GM13976 (cell line): ENCODE results near the gene HKDC1.

Experiments
- DNase-seq: peaks from one replicate; pipeline ENCODE4 v3.0.0; 2012; ENCODE audit warnings: low spot score
- CTCF ChIP-seq: IDR thresholded peaks from 2 replicates; pipeline ENCODE4 v1.5.1; 2012; ENCODE audit warnings: borderline replicate concordance, mild to moderate bottlenecking; ENCODE audit not compliant: insufficient read depth; ENCODE audit errors: extremely low read depth, missing control alignments, control extremely low read depth
- in situ Hi-C: fragments of 300-500 bp; cut with MboI; formaldehyde crosslinking; loops from one replicate; pipeline ENCODE4 v1.12.0; 2022; ENCODE audit warnings: low sequenced_read_pairs, mixed read lengths, inconsistent platforms; ENCODE audit not compliant: unreplicated experiment

Gene HKDC1

DNA sequence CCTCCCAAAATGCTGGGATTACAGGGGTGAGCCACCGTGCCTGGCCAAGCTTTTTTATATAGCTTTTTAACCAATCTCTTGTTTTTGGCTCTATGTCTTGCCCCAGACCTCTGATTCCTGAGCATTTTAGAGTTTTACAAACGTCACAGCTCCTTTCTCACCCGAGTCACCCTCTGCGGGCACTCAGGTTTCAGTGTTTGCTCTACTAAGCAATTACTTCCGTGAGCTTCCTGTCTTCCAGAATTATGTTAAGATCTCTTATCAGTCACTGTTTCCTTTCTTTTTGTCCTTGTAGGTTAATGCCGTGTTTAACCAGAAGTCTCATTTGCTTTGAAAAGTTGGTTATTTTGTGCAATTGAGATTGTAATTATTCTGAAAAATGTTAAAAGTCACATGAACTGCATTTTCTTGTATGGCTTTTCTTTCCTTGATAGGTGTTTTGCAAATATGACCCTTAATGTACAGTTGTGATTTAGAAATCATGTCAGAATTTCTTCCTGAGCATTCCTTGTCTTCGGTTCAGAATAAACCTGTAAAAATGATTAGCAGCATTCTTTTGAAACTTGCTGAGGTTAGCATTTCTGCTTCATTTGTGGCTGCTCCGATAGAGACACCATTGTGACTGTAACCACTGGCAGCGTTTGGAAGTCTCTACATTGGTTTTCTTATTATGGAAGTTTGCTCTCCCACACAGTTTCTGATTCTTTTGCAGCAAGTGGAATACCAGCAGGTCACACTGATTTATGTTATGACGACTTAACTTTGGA is 4.5 kb upstream of the HKDC1 start:
- no peak for DNase-seq
- no peak for TF ChIP-seq CTCF
- in situ Hi-C loops: no loop called here

- DNase-seq: no peak
- in situ Hi-C loops: no loop called here
- no peak for TF ChIP-seq CTCF
These were observed 3.5 kb upstream of the HKDC1 start for GRCh38 chr10:69216577-69217118.

- in situ Hi-C loops: no loop called here
- TF ChIP-seq CTCF: no peak
- DNase-seq: no peak
These were observed 2.9 kb upstream of the HKDC1 start for GRCh38 chr10:69217119-69217754.

GRCh38 chr10:69218831-69219230 is 1.3 kb upstream of the HKDC1 start:
- in situ Hi-C loops: no loop called here
- no peak for DNase-seq
- no peak for TF ChIP-seq CTCF

- in situ Hi-C loops: loop anchor here (10.0 kb wide), 1 partner anchor 226 kb away; no protein-coding TSS in a partner anchor
- TF ChIP-seq CTCF: no peak
- DNase-seq: no peak
These were observed 375 bp downstream of the HKDC1 start for GRCh38 chr10:69220507-69220906.

- peak; percentile 85 for DNase-seq
- in situ Hi-C loops: loop anchor here (10.0 kb wide), 1 partner anchor 228 kb away; no protein-coding TSS in a partner anchor
- peak; percentile 47 for TF ChIP-seq CTCF
These were observed 2.3 kb downstream of the HKDC1 start for GRCh38 chr10:69222157-69223027.
